HCT116 (cell line): Measurements from ENCODE around the gene PALM2AKAP2. TPM values are rescaled to one million over a fixed set of nuclear protein-coding genes. Genes with fewer than 3 reads are reported as not detected.

Source experiments
- ATAC-seq: fragments of 200-7000 bp; cut with Tn5 transposase; 2 replicates; pipeline ENCODE4 v1.9.1; 2020; ENCODE audit warnings: mild to moderate bottlenecking, moderate library complexity
- BruUV-seq: library from RNA; stranded (reverse); fragments of 400-500 nt; replicated peaks from 2 replicates; lab custom pipeline; 2021; lab: Mats Ljungman, UMichigan
- CTCF ChIA-PET: fragments of 300-600 bp; sonication (Branson Sonifier 250); formaldehyde crosslinking; loops from one replicate; lab custom pipeline; 2021; ENCODE audit warnings: antibody characterized with exemption; lab: Charles Lee
- POLR2A ChIA-PET: fragments of 300-600, 350-600 bp; sonication (Branson Sonifier 250); formaldehyde crosslinking; loops from one replicate; lab custom pipeline; 2021; ENCODE audit warnings: antibody characterized with exemption; lab: Charles Lee
- RAD21 ChIA-PET, 2 experiments: fragments of 300-600 bp; sonication (Branson Sonifier 250); formaldehyde crosslinking; loops; one replicate each; lab custom pipeline; 2023; ENCODE audit warnings: low total read pairs in 2 of 2; ENCODE audit not compliant: uncharacterized antibody in 2 of 2, unreplicated experiment in 2 of 2, low non-redundant PET in 1 of 2; lab: Charles Lee
- DNase-seq: peaks from one replicate; pipeline ENCODE4 v3.0.0-alpha.2; 2010; ENCODE audit warnings: low read depth, low spot score
- H2AFZ ChIP-seq: fragments of 200-600 bp; shearing (Covaris generic), sonication (generic); 2 replicates; pipeline ENCODE4 v1.6.1; 2017; ENCODE audit warnings: low read depth, mixed run types, mixed read lengths, antibody characterized with exemption, low read length; ENCODE audit not compliant: poor library complexity, severe bottlenecking
- H3K27ac ChIP-seq: 2 replicates; pipeline ENCODE4 v1.5.1; 2012; ENCODE audit warnings: low read depth, low read length
- H3K27me3 ChIP-seq: fragments of 200-600 bp; sonication (generic); 2 replicates; pipeline ENCODE4 v1.6.1; 2016; ENCODE audit warnings: mixed run types, low read length, mixed read lengths; ENCODE audit not compliant: insufficient read depth
- H3K36me3 ChIP-seq, 2 experiments: fragments of 200-500 bp in 1 of 2; fragments of 200-600 bp in 1 of 2; sonication (Bioruptor generic) in 1 of 2; sonication (generic) in 1 of 2; 2 replicates each; pipeline versions ENCODE4 v1.5.1 to v1.6.1; 2014 to 2016; ENCODE audit warnings: low read length in 2 of 2, inconsistent platforms in 1 of 2, mixed read lengths in 1 of 2, mixed run types in 1 of 2; ENCODE audit not compliant: insufficient read depth in 2 of 2, control insufficient read depth in 1 of 2
- H3K4me1 ChIP-seq, 2 experiments: fragments of 200-600 bp in 1 of 2; sonication (generic) in 1 of 2; 2 replicates each; pipeline versions ENCODE4 v1.5.1 to v1.6.1; 2012 to 2017; ENCODE audit warnings: low read length in 2 of 2, inconsistent platforms in 1 of 2, mild to moderate bottlenecking in 1 of 2, mixed read lengths in 1 of 2, mixed run types in 1 of 2, moderate library complexity in 1 of 2; ENCODE audit not compliant: insufficient read depth in 2 of 2, control insufficient read depth in 1 of 2
- H3K4me2 ChIP-seq: fragments of 200-600 bp; sonication (generic); 2 replicates; pipeline ENCODE4 v1.6.1; 2017; ENCODE audit warnings: mixed run types, low read length, mixed read lengths
- H3K4me3 ChIP-seq, 2 experiments: fragments of 200-600 bp in 1 of 2; sonication (generic) in 1 of 2; replicated peaks in 1 of 2; 2 replicates each; pipeline ENCODE4 v1.5.1; 2011 to 2016; ENCODE audit warnings: low read length in 2 of 2, control low read depth in 1 of 2, low read depth in 1 of 2, mild to moderate bottlenecking in 1 of 2, mixed read lengths in 1 of 2, mixed run types in 1 of 2
- H3K79me2 ChIP-seq: fragments of 200-600 bp; sonication (generic); 2 replicates; pipeline ENCODE4 v1.6.1; 2017; ENCODE audit warnings: mild to moderate bottlenecking, mixed run types, low read length, moderate library complexity, mixed read lengths; ENCODE audit not compliant: insufficient read depth
- H3K9ac ChIP-seq: fragments of 200-600 bp; sonication (generic); 2 replicates; pipeline ENCODE4 v1.6.1; 2016; ENCODE audit warnings: low read length, mixed read lengths
- H3K9me2 ChIP-seq: fragments of 200-600 bp; sonication (generic), shearing (Covaris generic); 2 replicates; pipeline ENCODE4 v1.6.1; 2017; ENCODE audit warnings: mixed run types, mild to moderate bottlenecking, moderate library complexity; ENCODE audit not compliant: insufficient read depth
- H3K9me3 ChIP-seq, 2 experiments: fragments of 200-500 bp in 1 of 2; fragments of 200-600 bp in 1 of 2; sonication (Bioruptor generic) in 1 of 2; sonication (generic) in 1 of 2; 2 replicates each; pipeline ENCODE4 v1.6.1; 2014 to 2017; ENCODE audit warnings: low read length in 2 of 2, mixed read lengths in 2 of 2, inconsistent platforms in 1 of 2, low read depth in 1 of 2, mild to moderate bottlenecking in 1 of 2, mixed run types in 1 of 2, moderate library complexity in 1 of 2; ENCODE audit not compliant: control insufficient read depth in 1 of 2, insufficient read depth in 1 of 2
- H4K20me1 ChIP-seq: fragments of 200-600 bp; sonication (generic), shearing (Covaris generic); 2 replicates; pipeline ENCODE4 v1.6.1; 2017; ENCODE audit warnings: mixed run types, mild to moderate bottlenecking, moderate library complexity; ENCODE audit not compliant: insufficient read depth
- ATF3 ChIP-seq: IDR thresholded peaks from 2 replicates; pipeline ENCODE4 v1.6.1; 2012
- CTCF ChIP-seq, 3 experiments: fragments of 200-600 bp in 1 of 3; sonication (generic) in 1 of 3; IDR thresholded peaks in 2 of 3; conservative IDR thresholded peaks in 1 of 3; 2 replicates each; pipeline ENCODE4 v1.5.1; 2012 to 2017; ENCODE audit warnings: low read depth in 2 of 3, low read length in 2 of 3, antibody characterized with exemption in 1 of 3, borderline replicate concordance in 1 of 3, control low read depth in 1 of 3, mild to moderate bottlenecking in 1 of 3, mixed read lengths in 1 of 3, mixed run types in 1 of 3, moderate library complexity in 1 of 3; ENCODE audit not compliant: insufficient read depth in 1 of 3
- EGR1 ChIP-seq: IDR thresholded peaks from 2 replicates; pipeline ENCODE4 v1.6.1; 2012; ENCODE audit warnings: low read depth
- ELF1 ChIP-seq: IDR thresholded peaks from 2 replicates; pipeline ENCODE4 v1.6.1; 2012; ENCODE audit warnings: low read depth, borderline replicate concordance
- EZH2 ChIP-seq: fragments of 200-600 bp; sonication (generic); IDR thresholded peaks from 2 replicates; pipeline ENCODE4 v1.6.1; 2017; ENCODE audit warnings: antibody characterized with exemption, mixed run types
- EZH2phosphoT487 ChIP-seq: fragments of 200-600 bp; IDR thresholded peaks from 2 replicates; pipeline ENCODE4 v1.6.1; 2018; ENCODE audit warnings: antibody characterized with exemption, borderline replicate concordance
- FOSL1 ChIP-seq: IDR thresholded peaks from 2 replicates; pipeline ENCODE4 v1.6.1; 2012; ENCODE audit warnings: low read depth
- JUND ChIP-seq: IDR thresholded peaks from 2 replicates; pipeline ENCODE4 v1.6.1; 2012
- POLR2AphosphoS5 ChIP-seq: IDR thresholded peaks from 2 replicates; pipeline ENCODE4 v1.6.1; 2011; ENCODE audit warnings: mild to moderate bottlenecking, low read depth, low read length, moderate library complexity
- RAD21 ChIP-seq: IDR thresholded peaks from 2 replicates; pipeline ENCODE4 v1.6.1; 2012; ENCODE audit warnings: low read depth, mild to moderate bottlenecking
- REST ChIP-seq: IDR thresholded peaks from 2 replicates; pipeline ENCODE4 v1.6.1; 2012; ENCODE audit warnings: low read depth
- SRF ChIP-seq: IDR thresholded peaks from 2 replicates; pipeline ENCODE4 v1.6.1; 2012; ENCODE audit warnings: low read depth
- TCF7L2 ChIP-seq: IDR thresholded peaks from 2 replicates; pipeline ENCODE4 v1.7.0; 2011; ENCODE audit warnings: borderline replicate concordance, inconsistent platforms; ENCODE audit not compliant: insufficient read depth, insufficient read length; ENCODE audit errors: extremely low read depth
- ZBTB33 ChIP-seq: IDR thresholded peaks from 2 replicates; pipeline ENCODE4 v1.6.1; 2011; ENCODE audit warnings: mild to moderate bottlenecking, low read length, moderate library complexity; ENCODE audit not compliant: insufficient replicate concordance; ENCODE audit errors: extremely low read depth
- ZFX ChIP-seq: fragments of 450-650 bp; IDR thresholded peaks from 2 replicates; pipeline ENCODE4 v1.6.1; 2017
- ZNF274 ChIP-seq: fragments of 200-500 bp; sonication (Bioruptor generic); IDR thresholded peaks from 2 replicates; pipeline ENCODE4 v1.6.1; 2014; ENCODE audit warnings: mild to moderate bottlenecking, low read depth, low read length, inconsistent platforms
- intact Hi-C: fragments of 100-400 bp; cut with micrococcal nuclease; formaldehyde crosslinking; loops from 2 replicates; pipeline ENCODE4 v1.10.0; 2022
- total RNA-seq: library from RNA; stranded (reverse); gene quantifications from one replicate; pipeline ENCODE4 v1.2.1, GENCODE V29; 2021; ENCODE audit not compliant: unreplicated experiment

PALM2AKAP2 gene
- total RNA-seq, 1 experiment from 2014 or later: 0.34 TPM

- Histone ChIP-seq H3K79me2 (no peaks in the 10 kb centered on the region), H3K36me3 (no peaks in the 10 kb centered on the region), H2AFZ (no peak overlapping the region), H4K20me1 (no peaks in the 10 kb centered on the region), H3K9me2 (no peaks in the 10 kb centered on the region), H3K9ac (no peak overlapping the region), H3K27ac (no peak overlapping the region), H3K4me3 (no peak overlapping the region), H3K27me3 (peaks cover 30% of the 10 kb centered on the region), H3K9me3 (no peaks in the 10 kb centered on the region), H3K4me2 (no peak overlapping the region), H3K4me1 (no peaks in the 10 kb centered on the region)
- ATAC-seq: no peak
- CTCF ChIA-PET: interaction anchor here (1.1 kb wide), 1 partner anchor 18 kb away, joined by 3 read pairs; no protein-coding TSS in a partner anchor
- intact Hi-C loops: no loop called here
- BruUV-seq: no TSS peak
- RAD21 ChIA-PET: no interaction called here
- no peak for DNase-seq
- TF ChIP-seq TCF7L2 (no peak), ZNF274 (no peak), ZBTB33 (no peak), EGR1 (no peak), SRF (no peak), EZH2phosphoT487 (no peak), ZFX (no peak), FOSL1 (no peak), ATF3 (no peak), EZH2 (no peak), ELF1 (no peak), RAD21 (no peak), REST (no peak), CTCF (IDR thresholded peaks at IDR 0.05 in 2 of 3, conservative IDR thresholded peaks at IDR 0.05 in 1 of 3; ENCODE audit: borderline replicate concordance in 1 of 3, insufficient read depth in 1 of 3, low read depth in 2 of 3, low read length in 2 of 3) (no peak), POLR2AphosphoS5 (no peak), JUND (no peak)
- POLR2A ChIA-PET: no interaction called here
Measured at GRCh38 chr9:109799792-109800191, 19.8 kb downstream of the PALM2AKAP2 start.
